H1 (cell line): ENCODE measurements around the gene POLA2. TPM values are rescaled to one million over a fixed set of nuclear protein-coding genes. Genes with fewer than 3 reads are reported as not detected.
"Not testable (repeated sequence)": the region's sequence is repeated elsewhere in the genome, so short reads cannot be mapped to it uniquely, and the experiment has no call there.

ENCODE experiments used
- CTCF ChIA-PET: fragments of 300-600 bp; sonication (Branson Sonifier 250); formaldehyde crosslinking; loops from one replicate; lab custom pipeline; 2021; ENCODE audit not compliant: partially characterized antibody; lab: Charles Lee
- POLR2A ChIA-PET: fragments of 300-600 bp; sonication (Branson Sonifier 250); formaldehyde crosslinking; loops from one replicate; lab custom pipeline; 2021; ENCODE audit warnings: inconsistent platforms; ENCODE audit not compliant: partially characterized antibody; lab: Charles Lee
- DNase-seq, 2 experiments: peaks; one replicate each; pipeline versions ENCODE4 v3.0.0 to v3.0.0-alpha.2; 2010 to 2022; ENCODE audit warnings: low spot score in 2 of 2, low read depth in 1 of 2, mixed read lengths in 1 of 2
- FAIRE-seq: peaks from 2 replicates; lab custom pipeline; 2011; peaks lifted over from hg19 to GRCh38; lab: Jason Lieb, UNC
- H2AFZ ChIP-seq: 2 replicates; pipeline ENCODE4 v1.8.1; 2012; ENCODE audit warnings: low read length, inconsistent platforms
- H2AK5ac ChIP-seq: 2 replicates; pipeline ENCODE4 v1.6.1; 2013; ENCODE audit warnings: low read depth, low read length
- H2BK120ac ChIP-seq: replicated peaks from 2 replicates; pipeline ENCODE3; 2013; ENCODE audit warnings: low read depth, low read length, inconsistent platforms
- H2BK12ac ChIP-seq: 2 replicates; pipeline ENCODE4 v1.6.1; 2013; ENCODE audit warnings: low read depth, low read length
- H2BK15ac ChIP-seq: 2 replicates; pipeline ENCODE4 v1.6.1; 2013; ENCODE audit warnings: low read length
- H2BK20ac ChIP-seq: 2 replicates; pipeline ENCODE4 v1.6.1; 2013; ENCODE audit warnings: low read length
- H2BK5ac ChIP-seq: 2 replicates; pipeline ENCODE4 v1.6.1; 2013; ENCODE audit warnings: low read depth, low read length
- H3K14ac ChIP-seq: 2 replicates; pipeline ENCODE4 v1.6.1; 2013; ENCODE audit warnings: inconsistent platforms; ENCODE audit not compliant: insufficient read length
- H3K18ac ChIP-seq: 2 replicates; pipeline ENCODE4 v1.6.1; 2013; ENCODE audit warnings: low read length; ENCODE audit errors: extremely low read depth
- H3K23ac ChIP-seq: 2 replicates; pipeline ENCODE4 v1.6.1; 2013; ENCODE audit warnings: inconsistent platforms; ENCODE audit not compliant: insufficient read length
- H3K23me2 ChIP-seq: 2 replicates; pipeline ENCODE4 v1.6.1; 2013; ENCODE audit warnings: low read depth, low read length
- H3K27ac ChIP-seq: 2 replicates; pipeline ENCODE4 v1.6.1; 2011; ENCODE audit warnings: low read depth, low read length, inconsistent platforms
- H3K27me3 ChIP-seq, 4 experiments: replicated peaks in 1 of 4; 1 replicate in 1 of 4; 2 replicates in 3 of 4; pipeline versions ENCODE4 v1.6.1 to v1.8.1; 2011 to 2013; ENCODE audit warnings: low read length in 3 of 4, mild to moderate bottlenecking in 3 of 4, inconsistent platforms in 2 of 4, mixed read lengths in 2 of 4, moderate library complexity in 1 of 4; ENCODE audit not compliant: control insufficient read depth in 3 of 4, insufficient read depth in 3 of 4; ENCODE audit errors: extremely low read depth in 1 of 4
- H3K36me3 ChIP-seq, 4 experiments: 2 replicates each; pipeline versions ENCODE4 v1.6.1 to v1.8.1; 2011 to 2013; ENCODE audit warnings: mild to moderate bottlenecking in 4 of 4, low read length in 3 of 4, moderate library complexity in 2 of 4, control low read depth in 1 of 4, inconsistent platforms in 1 of 4; ENCODE audit not compliant: insufficient read depth in 4 of 4, control insufficient read depth in 2 of 4
- H3K4ac ChIP-seq: replicated peaks from 2 replicates; pipeline ENCODE3; 2013; ENCODE audit warnings: low read length, low read depth, mixed read lengths, inconsistent platforms; ENCODE audit not compliant: insufficient read length
- H3K4me1 ChIP-seq, 4 experiments: replicated peaks in 1 of 4; 1 replicate in 1 of 4; 2 replicates in 3 of 4; pipeline versions ENCODE4 v1.6.1 to v1.8.1; 2011 to 2013; ENCODE audit warnings: low read length in 3 of 4, inconsistent platforms in 2 of 4, mixed read lengths in 1 of 4; ENCODE audit not compliant: insufficient read depth in 4 of 4, control insufficient read depth in 3 of 4
- H3K4me2 ChIP-seq, 2 experiments: 2 replicates each; pipeline versions ENCODE4 v1.6.1 to v1.8.1; 2011 to 2013; ENCODE audit warnings: low read depth in 2 of 2, low read length in 2 of 2, control low read depth in 1 of 2, inconsistent platforms in 1 of 2, mild to moderate bottlenecking in 1 of 2; ENCODE audit not compliant: insufficient read depth in 1 of 2
- H3K4me3 ChIP-seq, 4 experiments: fragments of 200-600, 300-600 bp in 1 of 4; sonication (generic), shearing (Covaris generic), sonication (Bioruptor Twin) in 1 of 4; 2 replicates each; pipeline versions ENCODE4 v1.5.1 to v1.8.1; 2011 to 2016; ENCODE audit warnings: low read length in 4 of 4, low read depth in 3 of 4, control low read depth in 2 of 4, inconsistent platforms in 2 of 4, mild to moderate bottlenecking in 2 of 4, mixed read lengths in 1 of 4, moderate library complexity in 1 of 4; ENCODE audit not compliant: insufficient read depth in 2 of 4; ENCODE audit errors: extremely low read depth in 1 of 4
- H3K56ac ChIP-seq: replicated peaks from 2 replicates; pipeline ENCODE3; 2013; ENCODE audit warnings: low read depth, mild to moderate bottlenecking, mixed read lengths, low read length, inconsistent platforms; ENCODE audit not compliant: insufficient read length
- H3K79me1 ChIP-seq: 2 replicates; pipeline ENCODE4 v1.6.1; 2013; ENCODE audit warnings: low read depth, low read length, control low read depth
- H3K79me2 ChIP-seq, 2 experiments: 2 replicates each; pipeline versions ENCODE4 v1.6.1 to v1.8.1; 2012 to 2013; ENCODE audit warnings: low read length in 2 of 2, mild to moderate bottlenecking in 2 of 2, inconsistent platforms in 1 of 2; ENCODE audit not compliant: insufficient read depth in 2 of 2, control insufficient read depth in 1 of 2
- H3K9ac ChIP-seq, 4 experiments: replicated peaks in 1 of 4; 1 replicate in 1 of 4; 2 replicates in 3 of 4; pipeline versions ENCODE4 v1.6.1 to v1.8.1; 2011 to 2013; ENCODE audit warnings: low read depth in 3 of 4, low read length in 3 of 4, control low read depth in 2 of 4, mild to moderate bottlenecking in 2 of 4, moderate library complexity in 2 of 4, inconsistent platforms in 1 of 4; ENCODE audit errors: extremely low read depth in 1 of 4
- H3K9me3 ChIP-seq, 2 experiments: 2 replicates each; pipeline versions ENCODE4 v1.6.1 to v1.8.1; 2012 to 2013; ENCODE audit warnings: mild to moderate bottlenecking in 2 of 2, moderate library complexity in 2 of 2, control low read depth in 1 of 2, inconsistent platforms in 1 of 2, low read depth in 1 of 2, low read length in 1 of 2, mixed read lengths in 1 of 2; ENCODE audit not compliant: insufficient read depth in 2 of 2
- H4K20me1 ChIP-seq, 2 experiments: replicated peaks in 1 of 2; 2 replicates each; pipeline versions ENCODE3 to v1.8.1; 2011 to 2013; ENCODE audit warnings: inconsistent platforms in 2 of 2, low read length in 2 of 2, mild to moderate bottlenecking in 1 of 2; ENCODE audit not compliant: insufficient read depth in 2 of 2, control insufficient read depth in 1 of 2
- H4K5ac ChIP-seq: 2 replicates; pipeline ENCODE4 v1.6.1; 2013; ENCODE audit warnings: low read length, low read depth, mixed read lengths, inconsistent platforms; ENCODE audit not compliant: insufficient read length
- H4K8ac ChIP-seq: 2 replicates; pipeline ENCODE4 v1.8.0; 2013; ENCODE audit warnings: mild to moderate bottlenecking, moderate library complexity, low read length, inconsistent platforms; ENCODE audit not compliant: insufficient read depth; ENCODE audit errors: extremely low read depth
- H4K91ac ChIP-seq: replicated peaks from 2 replicates; pipeline ENCODE3; 2013; ENCODE audit warnings: low read length, mixed read lengths, inconsistent platforms; ENCODE audit not compliant: insufficient read length
- WGBS, 2 experiments: shearing (Covaris generic) in 1 of 2; methylation state at CpG; one replicate each; pipeline versions ENCODE4 v1.1.6 to v1.1.7; 2013 to 2015; ENCODE audit warnings: low lambda C conversion rate in 2 of 2, mixed read lengths in 2 of 2, inconsistent platforms in 1 of 2, low coverage in 1 of 2, missing lambda C conversion rate in 1 of 2; ENCODE audit not compliant: insufficient replicate concordance in 2 of 2, insufficient coverage in 1 of 2, insufficient read length in 1 of 2; ENCODE audit errors: extremely low coverage in 1 of 2, missing lambda C conversion rate in 1 of 2; 5-methylcytosine and 5-hydroxymethylcytosine counted together
- polyA plus RNA-seq, 7 experiments: library from polyadenylated mRNA; depleted of rRNA in 3 of 7; stranded (reverse) in 5 of 7; unstranded in 2 of 7; fragments of >200 nt in 5 of 7; fragments of 200-250 nt in 2 of 7; gene quantifications; 1 replicate in 5 of 7; 2 replicates in 1 of 7; 4 replicates in 1 of 7; pipeline versions ENCODE4 v1.2.1 to v1.2.3, GENCODE V29; 2011 to 2013; ENCODE audit warnings: missing spikeins in 2 of 7, mixed read lengths in 2 of 7
- total RNA-seq: library from RNA; stranded (reverse); fragmentation: NEBNext Ultra II Directional; extraction: Animal tissue kit (Norgen Biotek cat#: 25700); gene quantifications from 2 replicates; pipeline ENCODE4 v1.2.1, GENCODE V29; 2021

The POLA2 gene
- total and polyA plus RNA-seq, 2 of the 8 experiments (the other 6 are each of a cell fraction or from before 2014, with no cell fraction given), result 31.2 to 55.9 TPM

DNA sequence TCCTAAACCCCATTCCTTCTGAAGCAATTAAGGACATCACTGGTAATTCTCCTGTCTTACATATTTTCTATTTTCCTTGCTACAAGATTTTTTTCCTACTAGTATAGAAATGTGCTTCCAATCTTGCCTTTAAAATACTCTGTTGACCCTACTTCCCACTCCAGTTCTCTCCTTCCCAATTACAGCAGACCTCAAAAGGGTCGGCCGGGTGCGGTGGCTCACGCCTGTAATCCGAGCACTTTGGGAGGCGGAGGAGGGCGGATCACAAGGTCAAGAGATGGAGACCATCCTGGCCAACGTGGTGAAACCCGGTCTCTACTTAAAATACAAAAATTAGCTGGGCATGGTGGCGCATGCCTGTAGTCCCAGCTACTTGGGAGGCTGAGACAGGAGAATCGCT is 3.0 kb downstream of the POLA2 start:
- not testable (repeated sequence) for H2AFZ ChIP-seq, DNase-seq, H3K14ac ChIP-seq, H2BK20ac ChIP-seq, FAIRE-seq, H2BK5ac ChIP-seq, H4K5ac ChIP-seq, H2BK120ac ChIP-seq, H3K4me1 ChIP-seq, H3K18ac ChIP-seq, H4K8ac ChIP-seq, H3K4me2 ChIP-seq, H3K23ac ChIP-seq, H3K9me3 ChIP-seq, H3K56ac ChIP-seq, H4K20me1 ChIP-seq, H3K27me3 ChIP-seq, H2BK12ac ChIP-seq, H3K4me3 ChIP-seq, H4K91ac ChIP-seq, H3K27ac ChIP-seq, H2AK5ac ChIP-seq, H2BK15ac ChIP-seq, H3K79me1 ChIP-seq, H3K4ac ChIP-seq, H3K9ac ChIP-seq
- 90% methylated on average over 8 of the region's 11 CpGs; no CpG with 5 or more reads in 1 of the 2 experiments for WGBS, 2 experiments
- H3K36me3 ChIP-seq, result peaks cover 4 to 27% (median 18%) of the 10 kb centered on the region in 4 experiments; a peak in 5 of 8 replicates
- POLR2A ChIA-PET, result interaction anchor here (1.1 to 2.1 kb wide), 8 partner anchors 9 to 242 kb away, joined by 3 to 7 read pairs (median 3); partner anchors contain the start of genes CAPN1 and CDC42EP2
- H3K79me2 ChIP-seq, result peaks cover 5 to 18% of the 10 kb centered on the region in 2 experiments
- CTCF ChIA-PET, result interaction anchor here (0.8 to 45.6 kb wide), 7 partner anchors 10 to 49 kb away, joined by 3 to 1179 read pairs (median 17); partner anchors contain the start of genes CDC42EP2 and DPF2
- peaks cover 18% of the 10 kb centered on the region for H3K23me2 ChIP-seq
